Hematopoietic multipotent progenitor cell treated with erythropoietin and hydrocortisone succinate and interleukin-3 and kit ligand, for 17 days (in vitro differentiated cells): ENCODE results near the gene SP140L.
"Not testable (repeated sequence)": the region's sequence is repeated elsewhere in the genome, so short reads cannot be mapped to it uniquely, and the experiment has no call there.

Source experiments
- DNase-seq: peaks from one replicate; pipeline ENCODE4 v3.0.0-alpha.2; 2015; ENCODE audit warnings: low spot score

Gene SP140L

DNA sequence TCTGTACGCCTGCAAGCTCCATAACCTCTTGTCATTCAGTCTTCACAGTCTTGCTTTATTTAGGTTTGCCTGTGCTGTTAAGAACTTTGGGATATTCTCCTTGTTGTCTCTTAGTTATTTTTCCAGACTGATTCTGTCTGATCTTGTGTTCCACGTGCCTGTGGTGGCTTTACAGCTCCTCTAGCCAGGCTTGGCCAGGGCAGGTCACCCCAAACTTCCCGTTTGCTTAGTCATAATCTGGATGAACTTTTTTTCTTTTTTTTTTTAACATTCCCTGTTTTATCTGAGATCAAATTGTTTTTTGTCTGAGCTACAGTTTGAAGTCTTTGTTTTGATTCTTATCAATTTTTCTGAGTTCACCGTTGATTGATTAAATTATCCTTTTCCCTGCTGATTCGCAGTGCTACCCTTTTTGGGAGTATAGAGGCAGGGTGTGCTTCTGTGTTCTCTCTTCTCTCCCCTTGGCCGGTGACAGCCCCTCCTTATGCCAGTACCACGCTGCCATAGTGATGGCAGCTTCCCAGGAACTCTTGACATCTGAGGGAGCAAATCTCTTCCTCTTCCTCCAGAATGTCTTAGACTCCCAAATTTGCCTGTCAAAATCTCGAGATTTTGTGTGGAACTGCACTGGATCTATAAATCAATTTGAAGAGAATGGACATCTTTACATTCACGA lies 91.5 kb downstream of the SP140L start:
- no peak for DNase-seq

DNA sequence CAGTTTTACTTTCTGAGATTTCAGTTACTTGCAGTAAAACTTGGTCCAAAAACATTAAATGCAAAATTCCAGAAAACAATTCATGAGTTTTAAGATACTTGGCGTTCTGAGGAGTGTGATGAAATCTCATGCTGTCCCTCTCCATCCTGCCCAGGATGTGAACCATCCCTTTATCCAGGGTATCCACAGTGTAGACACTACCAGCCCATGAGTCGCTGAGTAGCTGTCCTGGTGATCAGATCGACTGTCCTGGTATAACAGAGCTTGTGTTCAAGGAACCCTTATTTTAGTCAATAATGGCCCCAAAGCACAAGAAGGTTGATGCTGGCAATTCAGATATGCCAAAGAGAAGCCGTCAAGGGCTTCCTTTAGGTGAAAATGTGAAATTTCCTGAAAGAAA lies 92.2 kb downstream of the SP140L start:
- DNase-seq: no peak

DNA sequence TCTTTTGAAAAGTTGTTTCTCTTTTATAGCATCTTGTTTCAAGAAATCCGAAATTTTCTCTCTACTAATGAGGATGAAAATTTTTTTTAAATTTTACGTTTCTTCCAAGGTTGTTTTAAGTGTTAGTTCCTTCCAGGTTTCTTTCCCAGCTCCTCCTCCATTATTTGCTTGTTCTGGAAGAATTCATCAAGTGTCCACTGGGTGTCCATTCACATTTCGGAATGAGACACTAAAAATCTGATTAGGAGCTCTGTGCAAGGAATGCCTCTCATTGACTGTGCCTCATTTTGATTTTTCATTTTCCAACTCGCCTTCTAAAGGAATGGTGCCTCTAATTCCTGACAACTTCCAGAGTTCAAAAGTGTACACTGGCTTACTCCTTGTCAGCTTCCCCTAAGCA lies 95.2 kb downstream of the SP140L start:
- DNase-seq: no peak

DNA sequence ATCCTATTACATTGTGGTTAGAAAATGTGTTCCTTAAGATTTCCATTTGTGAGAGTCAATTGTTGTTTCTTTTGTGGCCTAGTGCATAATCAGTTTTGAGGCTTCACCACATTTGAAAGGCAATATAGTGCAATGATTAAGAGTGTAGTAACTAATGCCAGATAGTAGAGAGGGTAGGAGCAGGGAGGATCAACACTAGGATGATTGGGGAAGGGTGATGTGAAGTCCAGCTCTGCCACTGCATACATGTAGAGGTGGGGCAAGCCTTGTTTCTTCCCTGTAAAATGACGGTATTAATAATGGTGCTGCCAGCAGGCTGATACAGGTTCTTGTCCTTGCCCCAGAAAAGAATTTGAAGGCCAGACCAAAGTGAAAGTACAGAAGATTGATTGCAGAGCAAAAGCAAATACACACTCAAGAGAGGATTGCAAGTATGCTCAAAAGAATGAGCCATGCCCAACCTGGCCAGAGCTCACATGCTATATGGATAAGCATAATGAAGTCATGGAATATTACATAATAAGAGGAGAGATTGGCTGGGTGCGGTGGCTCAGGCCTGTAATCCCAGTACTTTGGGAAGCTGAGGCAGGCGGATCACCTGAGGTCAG lies 97.0 kb downstream of the SP140L start:
- DNase-seq: no peak

DNA sequence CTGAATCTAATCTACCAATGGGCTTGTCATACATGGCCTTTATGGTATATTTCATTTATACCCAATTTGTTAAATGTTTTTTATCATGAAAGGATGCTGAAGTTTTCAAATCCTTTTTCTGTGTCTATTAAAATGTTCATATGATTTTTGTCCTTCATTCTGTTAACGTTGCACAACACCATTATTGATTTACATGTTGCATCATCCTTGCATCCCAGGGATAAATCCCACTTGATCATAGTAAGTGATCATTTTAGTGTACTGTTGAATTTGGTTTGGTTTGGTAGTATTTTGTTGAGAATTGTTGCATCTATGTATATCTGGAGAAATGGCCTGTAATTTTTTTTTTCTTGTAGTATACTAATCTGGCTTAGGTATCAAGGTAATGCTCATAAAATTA lies 98.4 kb downstream of the SP140L start:
- DNase-seq: no peak

DNA sequence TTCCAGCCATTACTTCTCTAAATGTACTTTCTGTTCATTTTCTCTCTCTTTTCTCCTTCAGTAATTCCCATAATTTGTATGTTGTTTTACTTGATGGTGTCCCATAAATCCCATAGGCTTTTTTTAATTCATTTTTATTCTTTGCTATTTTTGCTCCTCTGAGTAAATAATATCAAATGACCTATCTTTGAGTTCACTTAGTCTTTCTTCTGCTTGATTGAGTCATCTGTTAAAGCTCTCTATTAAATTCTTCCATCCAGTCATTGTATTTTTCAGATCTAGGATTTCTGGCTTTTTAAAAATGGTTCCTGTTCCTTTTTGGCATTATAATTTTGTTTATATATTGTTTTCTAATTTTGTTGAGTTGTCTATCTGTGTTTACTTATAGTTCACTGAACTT lies 102.5 kb downstream of the SP140L start:
- DNase-seq: no peak

DNA sequence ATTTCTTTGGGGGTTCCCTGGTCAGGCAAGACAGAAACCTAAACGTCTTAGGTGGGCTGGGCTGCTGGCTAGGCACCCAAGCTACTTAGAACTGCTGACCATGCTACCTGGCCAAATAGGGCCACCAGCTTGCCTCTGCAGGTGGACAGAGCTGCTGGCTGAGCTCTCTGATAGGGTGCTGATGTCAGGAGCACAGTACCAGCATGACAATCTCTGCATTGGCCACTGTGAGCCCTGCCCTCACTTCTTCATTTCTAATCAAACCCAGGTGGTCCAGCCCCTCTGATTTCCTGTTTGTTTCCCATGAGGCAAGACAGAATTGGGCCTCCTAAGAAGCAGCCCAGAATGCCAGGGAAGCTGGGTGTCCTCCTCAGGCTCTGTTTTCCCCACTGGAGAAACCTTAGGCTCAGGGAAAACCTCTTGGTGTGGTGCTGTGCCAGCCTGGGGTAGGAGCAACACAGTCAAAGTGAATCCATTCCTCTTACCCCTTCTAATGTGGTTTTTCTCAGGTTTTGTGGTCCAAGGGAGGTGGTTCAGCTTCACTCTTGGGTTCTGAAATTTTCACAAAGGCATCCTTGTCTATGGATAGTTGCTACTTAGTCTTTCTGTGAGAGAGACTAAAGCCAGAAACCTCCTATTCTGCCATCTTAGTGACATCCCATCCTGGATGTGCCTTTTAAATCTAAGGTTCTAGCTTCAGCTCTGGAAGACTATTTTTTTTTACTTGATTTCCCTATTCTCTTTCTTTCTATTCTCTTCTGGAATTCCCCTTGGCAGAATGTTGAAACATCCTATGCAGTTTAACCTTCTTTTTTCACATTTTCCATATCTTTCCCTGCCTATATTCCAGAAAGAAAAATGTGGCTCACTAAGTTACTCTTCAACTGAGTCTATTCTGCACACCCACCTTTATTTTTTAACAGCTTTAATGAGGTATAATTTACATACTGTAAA lies 104.2 kb downstream of the SP140L start:
- no peak for DNase-seq

DNA sequence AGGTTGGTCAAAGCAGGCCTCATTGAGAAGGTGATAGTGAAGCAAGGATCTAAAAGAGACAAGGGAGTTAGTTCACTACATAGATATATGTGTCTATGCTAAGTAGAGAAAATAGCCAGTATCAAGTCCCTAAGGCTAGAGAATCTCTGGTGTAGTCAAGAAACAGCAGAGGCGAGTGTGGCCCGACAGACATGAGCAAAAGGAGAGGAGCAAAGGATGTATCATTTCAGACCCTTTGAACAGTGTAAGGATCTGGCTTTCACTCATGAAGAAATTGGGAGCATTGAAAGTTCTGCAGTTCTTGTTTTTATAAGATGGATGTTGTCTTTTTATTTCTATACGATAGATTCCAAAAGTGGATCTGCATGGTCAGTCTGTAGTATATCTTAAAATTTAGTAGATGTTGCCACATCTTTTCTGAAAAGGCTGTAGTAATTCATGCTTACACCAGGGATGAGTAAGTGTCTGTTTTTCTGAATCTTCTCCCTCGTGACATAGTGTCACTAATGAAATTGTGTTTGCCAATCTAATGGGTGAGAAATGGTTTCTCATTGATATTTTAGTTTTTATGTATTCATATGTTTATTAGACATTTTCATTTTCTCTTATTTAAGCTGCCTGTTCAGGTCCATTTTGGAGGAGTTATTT lies 107.8 kb downstream of the SP140L start:
- no peak for DNase-seq

DNA sequence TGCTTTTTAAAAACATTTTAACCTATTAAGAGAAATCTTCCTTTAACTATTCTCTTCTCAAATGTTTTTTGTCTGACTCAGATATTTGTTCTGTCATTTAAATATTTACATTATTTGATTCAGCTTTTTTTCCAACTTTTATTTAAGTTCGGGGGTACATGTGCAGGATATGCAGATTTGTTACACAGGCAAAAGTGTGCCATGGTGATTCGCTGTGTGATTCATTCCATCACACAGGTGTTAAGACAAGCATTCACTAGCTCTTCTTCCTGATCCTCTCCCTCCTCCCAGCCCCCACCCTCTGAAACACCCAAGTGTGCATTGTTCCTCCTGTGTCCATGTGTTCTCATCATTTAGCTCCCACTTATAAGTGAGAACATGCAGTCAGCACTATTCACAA lies 108.4 kb downstream of the SP140L start:
- no peak for DNase-seq

DNA sequence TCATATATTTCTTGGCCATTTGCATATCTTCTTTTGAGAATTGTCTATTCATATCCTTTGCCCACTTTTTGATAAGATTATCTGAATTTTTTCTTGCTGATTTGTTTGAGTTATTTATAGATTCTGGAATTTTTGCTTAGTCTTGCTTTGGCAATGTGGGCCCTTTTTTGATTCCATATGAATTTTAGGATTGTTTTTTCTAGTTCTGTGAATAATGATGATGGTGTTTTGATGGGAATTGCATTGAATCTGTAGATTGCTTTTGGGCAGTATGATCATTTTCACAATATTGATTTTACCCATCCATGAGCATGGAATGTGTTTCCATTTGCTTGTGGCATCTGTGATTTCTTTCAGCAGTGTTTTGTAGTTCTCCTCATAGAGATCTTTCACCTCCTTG lies 112.1 kb downstream of the SP140L start:
- not testable (repeated sequence) for DNase-seq

DNA sequence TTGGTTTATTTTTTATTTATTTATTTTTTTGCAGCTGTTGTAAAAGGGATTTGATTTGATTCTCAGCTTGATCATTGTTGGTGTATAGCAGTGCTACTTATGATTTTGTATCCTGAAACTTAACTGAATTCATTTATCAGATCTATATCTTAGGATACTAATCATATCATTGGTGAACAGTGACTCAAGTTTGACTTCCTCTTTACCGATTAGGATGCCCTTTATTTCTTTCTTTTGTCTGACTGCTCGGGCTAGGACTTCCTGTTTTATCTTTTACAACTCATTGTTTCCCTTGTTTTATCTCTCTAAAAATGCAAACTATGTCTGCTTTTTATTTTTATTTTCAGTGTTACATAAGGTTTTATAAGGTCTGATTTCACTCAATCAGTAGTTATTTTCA lies 112.6 kb downstream of the SP140L start:
- no peak for DNase-seq

DNA sequence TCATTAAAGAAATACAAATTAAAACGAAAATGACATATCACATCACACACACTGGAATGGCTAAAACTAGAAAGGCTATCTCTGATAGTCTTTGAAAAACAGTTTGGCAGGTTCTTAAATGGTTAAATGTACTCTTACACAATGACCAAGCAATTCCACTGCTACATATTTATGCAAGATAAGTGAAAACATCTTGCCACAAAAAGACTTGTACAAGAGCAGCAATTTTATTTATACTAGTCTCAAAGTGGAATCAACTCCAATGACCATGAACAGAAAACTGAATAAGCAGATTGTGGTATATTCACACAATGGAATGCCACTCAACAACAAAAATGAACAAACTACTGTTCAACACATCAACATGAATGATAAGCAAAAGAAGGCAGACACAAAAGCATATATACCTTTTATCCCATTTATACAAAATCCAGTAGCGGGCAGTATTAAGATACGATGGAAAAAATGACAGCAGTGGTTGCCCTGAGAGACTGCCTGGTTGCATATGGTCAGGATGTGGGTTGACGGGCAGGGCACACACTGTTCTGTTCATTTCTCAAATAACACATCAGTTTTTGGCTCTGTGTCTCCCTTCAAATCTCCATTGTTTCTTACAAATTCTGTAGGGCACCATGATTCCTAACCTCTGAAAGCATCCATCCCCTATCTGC lies 114.4 kb downstream of the SP140L start:
- DNase-seq: peak; percentile 23

DNA sequence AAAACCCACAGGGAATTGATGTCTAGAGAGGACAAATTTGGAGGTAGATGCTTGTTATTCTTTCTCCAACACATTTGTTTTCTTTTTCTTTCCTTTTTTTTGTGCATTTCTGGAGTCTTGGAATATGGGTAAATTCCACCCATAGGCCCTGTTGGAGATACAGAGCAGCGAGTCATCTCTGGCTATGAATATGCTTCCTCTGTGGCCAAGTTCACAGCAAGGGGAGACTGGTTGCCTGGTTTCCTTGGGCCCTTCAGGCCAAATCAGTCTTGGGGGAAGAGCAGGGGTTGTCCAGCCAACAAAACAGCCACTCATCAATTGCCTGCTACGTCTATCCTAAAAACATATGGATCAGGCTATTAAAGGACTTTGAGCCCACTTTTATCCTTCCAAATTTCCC lies 116.5 kb downstream of the SP140L start:
- DNase-seq: no peak

DNA sequence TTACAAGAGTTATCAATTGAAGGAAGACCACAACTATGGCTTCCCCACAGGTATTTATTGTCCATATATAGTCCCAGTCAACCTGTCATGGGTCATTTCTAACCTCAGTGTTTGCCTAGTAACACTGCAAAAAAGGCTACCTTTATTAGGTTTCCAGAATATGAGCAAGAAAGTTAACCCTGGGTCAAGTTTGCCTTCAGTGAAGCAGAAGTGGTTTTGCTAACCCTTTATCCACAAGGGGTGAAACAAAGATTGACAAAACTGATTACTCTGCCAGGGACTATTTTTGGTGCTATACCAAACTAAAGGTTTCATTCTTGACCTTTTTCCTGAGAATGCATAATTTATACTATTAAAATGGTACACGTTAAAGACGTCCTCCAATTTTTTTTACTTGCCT lies 117.8 kb downstream of the SP140L start:
- no peak for DNase-seq

DNA sequence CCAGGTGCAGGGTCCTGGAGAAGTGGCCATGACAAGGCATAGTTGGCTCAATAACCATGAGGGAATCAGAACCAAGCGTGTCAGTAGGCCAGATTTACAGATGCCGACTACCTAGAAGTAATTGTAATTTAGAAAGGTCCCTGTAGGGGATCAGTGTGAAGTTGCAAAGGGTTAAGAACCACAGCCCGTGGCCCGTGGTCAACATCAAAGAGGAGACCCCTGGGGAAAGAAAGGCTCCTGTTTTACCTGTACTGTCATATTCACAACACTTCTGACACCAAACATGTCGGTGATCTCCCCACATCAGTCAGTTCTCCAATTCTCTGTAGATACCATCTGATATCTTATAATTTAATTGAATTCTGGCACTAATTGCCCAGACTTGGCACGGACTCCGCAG lies 120.0 kb downstream of the SP140L start:
- no peak for DNase-seq

DNA sequence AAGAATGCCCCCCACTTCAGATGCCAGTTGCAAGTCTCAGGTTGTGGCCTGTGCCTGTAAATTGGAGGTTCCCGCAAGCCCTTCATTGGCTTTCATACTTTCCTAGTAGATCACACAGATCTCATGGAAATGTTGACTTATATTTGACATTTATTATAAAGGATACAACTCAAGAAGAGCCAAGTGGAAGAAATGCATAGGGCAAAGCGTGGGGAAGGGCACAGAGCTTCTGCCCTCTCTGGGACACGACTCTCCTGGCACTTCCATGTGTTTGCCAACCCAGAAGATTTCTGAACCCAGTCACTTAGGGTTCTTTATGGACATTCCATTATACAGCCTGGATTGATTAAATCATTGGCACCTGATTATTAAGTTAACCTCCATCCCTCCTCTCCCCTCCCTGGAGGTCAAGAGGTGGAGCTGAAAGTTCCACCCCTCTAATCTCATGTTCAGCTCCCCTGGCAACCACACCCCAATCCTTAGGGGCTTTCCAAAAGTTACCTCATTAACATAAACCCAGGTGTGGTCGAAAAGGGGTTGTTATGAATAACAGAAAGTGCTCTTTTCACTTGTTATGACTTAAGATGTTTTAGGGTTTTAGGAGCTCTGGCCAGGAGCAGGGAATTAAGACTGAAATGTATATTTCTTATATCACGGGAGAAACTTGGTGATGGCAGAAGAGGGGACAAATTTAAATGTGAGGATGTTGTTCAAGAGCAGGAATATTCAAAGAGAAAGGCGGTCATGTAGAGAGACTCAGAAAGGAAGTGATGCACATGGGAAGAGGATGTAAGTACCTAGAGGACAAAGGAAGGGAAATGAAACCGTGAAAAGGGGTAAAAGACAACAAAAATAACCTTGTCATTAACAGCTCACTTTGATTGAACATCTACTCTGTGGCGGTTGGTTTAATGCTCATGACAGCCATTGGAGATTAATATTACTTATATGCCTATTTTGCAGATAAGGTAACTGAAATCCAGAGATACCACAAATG lies 120.8 kb downstream of the SP140L start:
- peak; percentile 30 for DNase-seq

DNA sequence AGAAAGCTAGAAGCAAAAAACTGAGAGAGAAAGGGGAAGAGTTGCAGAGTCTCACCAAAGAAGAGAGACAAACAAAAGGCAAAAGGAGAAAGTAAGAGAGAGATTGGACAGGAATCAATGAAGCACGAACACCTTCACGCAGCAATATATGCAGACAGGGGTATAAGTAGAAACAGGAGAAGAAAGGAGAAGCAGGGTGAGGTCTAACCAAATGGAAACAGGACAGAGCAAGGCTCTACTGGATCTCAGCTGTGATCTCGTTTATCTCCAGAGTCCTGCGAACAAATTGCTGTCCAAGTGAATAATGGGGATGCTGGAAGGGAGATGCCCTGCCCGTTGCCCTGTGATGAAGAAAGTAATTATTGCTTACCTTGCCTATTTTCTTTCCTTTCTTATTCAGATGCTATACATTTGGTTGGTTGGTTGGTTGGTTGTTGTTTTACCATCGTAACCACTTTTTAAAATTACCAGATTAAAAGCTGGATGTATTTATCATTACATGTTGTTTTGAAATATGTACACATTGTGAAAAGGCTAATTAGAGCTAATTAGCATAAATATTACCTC lies 123.0 kb downstream of the SP140L start:
- DNase-seq: no peak

DNA sequence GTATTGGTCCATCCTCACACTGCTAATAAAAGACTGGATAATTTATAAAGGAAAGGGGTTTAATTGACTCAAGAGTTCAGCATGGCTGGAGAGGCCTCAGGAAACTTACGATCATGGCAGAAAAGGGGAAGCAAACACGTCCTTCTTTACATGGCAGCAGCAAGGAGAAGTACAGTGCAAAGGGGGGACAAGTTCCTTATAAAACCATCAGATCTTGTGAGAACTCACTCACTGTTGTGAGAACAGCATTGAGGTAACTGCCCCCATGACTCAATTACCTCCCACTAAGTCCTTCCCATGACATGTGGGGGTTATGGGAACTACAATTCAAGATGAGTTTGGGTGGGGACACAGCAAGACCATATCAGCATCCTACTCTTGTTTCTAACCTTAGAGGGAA lies 126.0 kb downstream of the SP140L start:
- no peak for DNase-seq
